ENCODE results near the gene LYRM9.

The LYRM9 gene

DNA sequence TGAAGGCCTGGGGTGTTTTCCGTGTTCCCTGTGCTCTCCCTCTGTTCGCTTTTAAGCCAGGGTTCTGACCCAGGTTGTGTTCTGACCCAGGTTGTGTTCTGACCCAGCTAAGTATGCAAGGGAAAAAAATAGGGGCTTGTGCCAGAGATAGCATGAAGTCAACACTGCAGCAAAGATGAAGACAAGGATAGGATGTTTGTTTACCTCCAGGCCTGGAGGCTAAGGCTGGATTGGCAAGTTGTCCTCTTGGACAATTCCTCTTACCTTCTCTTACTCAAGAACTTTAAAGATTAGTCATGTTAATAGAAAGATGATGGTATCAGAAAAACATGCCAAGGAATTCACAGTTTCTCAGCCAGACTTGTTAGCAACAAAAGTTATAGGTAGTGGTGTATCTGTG is 19.4 kb downstream of the LYRM9 start:
- TF ChIP-seq POLR2AphosphoS5 (IDR thresholded peaks at IDR 0.05; ENCODE audit: borderline replicate concordance, low read depth, low read length) = no peak
- no peak for TF ChIP-seq FOXP2 (optimal IDR thresholded peaks at IDR 0.05; ENCODE audit: control extremely low read depth, extremely low read length, insufficient read depth)
- TF ChIP-seq EZH2 (IDR thresholded peaks at IDR 0.05) = no peak
- no peak for DNase-seq (ENCODE audit: low read depth, low spot score)
- Histone ChIP-seq H3K36me3 (ENCODE audit: insufficient read depth, low read length) (no peaks in the 10 kb centered on the region), H3K27ac (no peak overlapping the region), H3K9ac (ENCODE audit: insufficient read length) (no peak overlapping the region), H3K9me3 (ENCODE audit: low read depth, low read length) (no peaks in the 10 kb centered on the region), H3K4me3 (no peak overlapping the region)

DNA sequence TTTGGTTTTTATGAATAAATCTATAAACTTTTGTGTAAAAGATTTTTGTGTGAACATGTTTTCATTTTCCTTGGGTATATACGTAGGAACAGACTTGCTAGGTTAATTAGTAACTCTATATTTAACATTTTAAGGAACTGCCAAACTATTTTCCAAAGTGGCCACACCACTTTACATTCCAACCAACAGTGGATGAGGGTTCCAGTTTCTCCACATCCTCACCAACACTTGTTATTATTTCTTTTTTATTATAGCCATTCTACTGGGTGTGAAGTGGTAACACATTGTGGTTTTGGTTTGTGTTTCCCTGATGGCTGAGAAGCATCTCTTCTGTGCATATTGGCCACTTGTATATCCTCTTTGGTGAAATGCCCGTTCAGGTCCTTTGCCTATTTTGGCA is 20.0 kb downstream of the LYRM9 start:
- no peak overlapping the region for H3K9ac ChIP-seq (ENCODE audit: insufficient read length)
- no peak overlapping the region for H3K4me3 ChIP-seq
- H3K27ac ChIP-seq = no peak overlapping the region
- no peak for DNase-seq (ENCODE audit: low read depth, low spot score)
- TF ChIP-seq POLR2AphosphoS5 (IDR thresholded peaks at IDR 0.05; ENCODE audit: borderline replicate concordance, low read depth, low read length) (no peak), EZH2 (IDR thresholded peaks at IDR 0.05) (no peak), FOXP2 (optimal IDR thresholded peaks at IDR 0.05; ENCODE audit: control extremely low read depth, extremely low read length, insufficient read depth) (no peak)
- H3K36me3 ChIP-seq (ENCODE audit: insufficient read depth, low read length) = no peaks in the 10 kb centered on the region
- no peaks in the 10 kb centered on the region for H3K9me3 ChIP-seq (ENCODE audit: low read depth, low read length)

DNA sequence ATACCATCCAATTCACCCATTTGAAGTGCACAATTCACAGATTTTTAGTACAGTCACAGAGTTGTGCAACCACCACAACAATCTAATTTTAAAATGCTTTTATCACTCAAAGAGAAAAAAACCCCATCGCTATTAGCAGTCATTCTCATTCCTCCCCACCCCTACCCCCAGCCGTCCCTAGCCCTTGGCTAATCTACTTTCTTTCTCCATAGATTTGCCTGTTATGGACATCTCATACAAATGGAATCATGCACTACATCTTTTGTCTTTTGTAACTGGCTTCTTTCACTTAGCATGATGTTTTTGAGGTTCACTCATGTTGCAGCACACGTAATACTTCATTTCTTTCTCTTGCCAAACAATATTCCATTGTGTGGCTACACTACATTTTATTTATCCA is 20.4 kb downstream of the LYRM9 start:
- Histone ChIP-seq H3K36me3 (ENCODE audit: insufficient read depth, low read length) (no peaks in the 10 kb centered on the region), H3K27ac (no peak overlapping the region), H3K4me3 (no peak overlapping the region), H3K9ac (ENCODE audit: insufficient read length) (no peak overlapping the region), H3K9me3 (ENCODE audit: low read depth, low read length) (no peaks in the 10 kb centered on the region)
- DNase-seq (ENCODE audit: low read depth, low spot score) = no peak
- TF ChIP-seq FOXP2 (optimal IDR thresholded peaks at IDR 0.05; ENCODE audit: control extremely low read depth, extremely low read length, insufficient read depth) = no peak
- TF ChIP-seq POLR2AphosphoS5 (IDR thresholded peaks at IDR 0.05; ENCODE audit: borderline replicate concordance, low read depth, low read length) = no peak

DNA sequence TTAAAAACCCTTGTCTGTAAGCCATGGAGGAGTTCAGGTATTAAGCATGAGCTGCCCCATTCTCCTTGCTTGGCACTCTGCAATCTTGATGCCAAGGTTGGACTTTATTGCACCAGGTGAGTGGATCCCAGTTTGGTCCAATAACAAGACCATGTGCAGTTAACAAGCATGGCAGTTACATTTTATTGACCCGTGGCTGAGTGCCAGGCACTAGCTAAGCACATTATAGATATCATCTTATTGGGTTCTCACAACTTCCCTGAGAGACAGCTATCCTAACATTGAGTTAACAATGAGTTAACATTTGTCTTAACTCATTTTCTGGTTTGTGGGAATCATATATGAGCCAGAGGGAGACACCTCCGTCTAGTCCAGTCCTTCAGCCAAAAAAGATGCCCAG is 21.8 kb downstream of the LYRM9 start:
- Histone ChIP-seq H3K9ac (ENCODE audit: insufficient read length) (no peak overlapping the region), H3K9me3 (ENCODE audit: low read depth, low read length) (no peaks in the 10 kb centered on the region), H3K36me3 (ENCODE audit: insufficient read depth, low read length) (no peaks in the 10 kb centered on the region), H3K27ac (no peak overlapping the region), H3K4me3 (no peak overlapping the region)
- DNase-seq (ENCODE audit: low read depth, low spot score) = no peak
- TF ChIP-seq EZH2 (IDR thresholded peaks at IDR 0.05) (no peak), FOXP2 (optimal IDR thresholded peaks at IDR 0.05; ENCODE audit: control extremely low read depth, extremely low read length, insufficient read depth) (no peak), POLR2AphosphoS5 (IDR thresholded peaks at IDR 0.05; ENCODE audit: borderline replicate concordance, low read depth, low read length) (no peak)

DNA sequence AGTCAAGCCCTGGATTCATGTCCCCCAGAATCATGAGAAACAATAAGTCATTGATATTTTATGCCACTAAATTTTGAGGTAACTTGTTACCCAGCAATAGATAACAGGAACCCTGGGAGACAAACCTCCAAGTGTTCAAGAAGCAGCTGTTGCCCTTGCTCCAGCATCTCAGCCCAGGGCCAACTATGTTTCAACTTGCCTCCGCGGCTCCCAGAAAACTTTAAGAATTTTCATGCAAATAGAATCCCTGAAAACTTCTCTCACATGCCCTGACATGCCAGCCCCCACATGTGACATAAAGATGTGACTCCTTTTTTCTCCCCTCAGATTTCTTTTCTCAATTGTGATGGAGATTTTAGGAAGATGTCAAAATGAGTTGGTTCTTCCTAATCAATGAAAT is 22.8 kb downstream of the LYRM9 start:
- H3K9me3 ChIP-seq (ENCODE audit: low read depth, low read length) = no peaks in the 10 kb centered on the region
- TF ChIP-seq FOXP2 (optimal IDR thresholded peaks at IDR 0.05; ENCODE audit: control extremely low read depth, extremely low read length, insufficient read depth) (no peak), POLR2AphosphoS5 (IDR thresholded peaks at IDR 0.05; ENCODE audit: borderline replicate concordance, low read depth, low read length) (no peak), EZH2 (IDR thresholded peaks at IDR 0.05) (no peak)

DNA sequence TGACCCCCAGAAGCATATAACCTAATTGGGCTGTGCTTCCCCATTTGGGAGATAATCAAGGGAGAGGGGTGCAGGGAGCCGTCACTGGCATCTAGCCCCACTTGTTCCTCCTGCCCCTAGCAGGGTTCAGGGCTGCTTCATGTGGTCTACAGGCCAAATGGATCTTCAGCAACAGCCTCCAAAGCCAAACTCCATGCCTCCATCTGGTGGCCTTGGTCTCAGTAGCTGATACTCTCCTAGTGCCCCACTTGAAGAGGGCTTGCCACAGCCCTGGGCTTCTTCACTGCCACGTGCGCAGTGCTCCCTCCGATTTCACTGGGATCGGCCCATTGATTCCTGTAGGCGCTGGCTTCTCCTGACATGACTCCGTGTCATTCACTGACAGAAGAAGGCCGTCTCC is 24.6 kb downstream of the LYRM9 start:
- H3K4me3 ChIP-seq = no peak overlapping the region
- H3K36me3 ChIP-seq (ENCODE audit: insufficient read depth, low read length) = no peaks in the 10 kb centered on the region
- TF ChIP-seq POLR2AphosphoS5 (IDR thresholded peaks at IDR 0.05; ENCODE audit: borderline replicate concordance, low read depth, low read length) (no peak), EZH2 (IDR thresholded peaks at IDR 0.05) (no peak), FOXP2 (optimal IDR thresholded peaks at IDR 0.05; ENCODE audit: control extremely low read depth, extremely low read length, insufficient read depth) (no peak)
- no peak for DNase-seq (ENCODE audit: low read depth, low spot score)
- no peak overlapping the region for H3K27ac ChIP-seq
- no peaks in the 10 kb centered on the region for H3K9me3 ChIP-seq (ENCODE audit: low read depth, low read length)
- no peak overlapping the region for H3K9ac ChIP-seq (ENCODE audit: insufficient read length)

More for the DNA sequence above, 22.8 kb downstream of the LYRM9 start:
- H3K4me3 ChIP-seq = no peak overlapping the region
- no peaks in the 10 kb centered on the region for H3K36me3 ChIP-seq (ENCODE audit: insufficient read depth, low read length)
- no peak for DNase-seq (ENCODE audit: low read depth, low spot score)
- H3K9ac ChIP-seq (ENCODE audit: insufficient read length) = no peak overlapping the region
- H3K27ac ChIP-seq = no peak overlapping the region

DNA sequence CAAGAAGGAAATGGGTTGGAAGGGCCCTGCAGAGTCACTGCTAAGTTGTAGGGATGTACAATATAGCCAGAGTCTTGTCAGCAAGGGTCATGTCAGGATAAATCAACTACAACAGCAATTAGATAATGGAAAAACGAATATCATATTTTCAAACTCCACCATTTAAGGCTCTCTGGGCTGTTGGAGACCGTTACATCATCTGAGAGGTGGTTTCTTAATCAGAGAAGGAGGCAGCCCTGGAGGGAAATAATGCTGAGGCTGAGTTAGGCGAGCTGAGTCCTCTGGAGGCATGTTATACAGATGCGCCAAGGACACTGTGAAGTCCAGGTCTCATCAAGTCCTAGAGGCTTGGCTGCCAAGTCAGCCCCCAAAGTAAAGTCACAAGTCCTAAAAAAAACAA is 30.3 kb downstream of the LYRM9 start:
- no peak overlapping the region for H3K9ac ChIP-seq (ENCODE audit: insufficient read length)
- no peak for DNase-seq (ENCODE audit: low read depth, low spot score)
- TF ChIP-seq EZH2 (IDR thresholded peaks at IDR 0.05) = no peak
- H3K27ac ChIP-seq = no peak overlapping the region
- H3K36me3 ChIP-seq (ENCODE audit: insufficient read depth, low read length) = no peaks in the 10 kb centered on the region
- no peaks in the 10 kb centered on the region for H3K9me3 ChIP-seq (ENCODE audit: low read depth, low read length)
- H3K4me3 ChIP-seq = no peak overlapping the region

DNA sequence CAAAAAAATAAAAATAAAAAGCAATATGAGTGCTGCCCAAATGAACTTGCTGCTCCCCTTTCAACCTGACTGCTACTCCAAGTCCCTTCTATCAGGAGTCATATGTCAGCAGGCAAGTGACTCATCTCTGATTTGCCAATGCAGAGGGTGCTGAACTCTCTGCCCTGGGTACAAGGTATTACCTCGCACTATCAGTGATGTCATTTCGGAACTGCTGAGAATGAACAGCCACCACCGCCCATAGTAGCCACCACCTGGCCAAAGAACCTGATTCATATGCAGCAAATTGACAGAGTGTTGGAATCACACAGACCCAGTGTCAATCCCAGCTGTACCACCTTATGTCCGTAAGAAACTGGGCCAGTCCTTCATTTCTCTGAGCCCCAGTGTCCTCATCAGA is 31.2 kb downstream of the LYRM9 start:
- H3K4me3 ChIP-seq = no peak overlapping the region
- no peaks in the 10 kb centered on the region for H3K9me3 ChIP-seq (ENCODE audit: low read depth, low read length)
- no peak overlapping the region for H3K27ac ChIP-seq
- H3K9ac ChIP-seq (ENCODE audit: insufficient read length) = no peak overlapping the region
- H3K36me3 ChIP-seq (ENCODE audit: insufficient read depth, low read length) = no peaks in the 10 kb centered on the region
- no peak for DNase-seq (ENCODE audit: low read depth, low spot score)
- TF ChIP-seq FOXP2 (optimal IDR thresholded peaks at IDR 0.05; ENCODE audit: control extremely low read depth, extremely low read length, insufficient read depth) (no peak), EZH2 (IDR thresholded peaks at IDR 0.05) (no peak), POLR2AphosphoS5 (IDR thresholded peaks at IDR 0.05; ENCODE audit: borderline replicate concordance, low read depth, low read length) (no peak)

DNA sequence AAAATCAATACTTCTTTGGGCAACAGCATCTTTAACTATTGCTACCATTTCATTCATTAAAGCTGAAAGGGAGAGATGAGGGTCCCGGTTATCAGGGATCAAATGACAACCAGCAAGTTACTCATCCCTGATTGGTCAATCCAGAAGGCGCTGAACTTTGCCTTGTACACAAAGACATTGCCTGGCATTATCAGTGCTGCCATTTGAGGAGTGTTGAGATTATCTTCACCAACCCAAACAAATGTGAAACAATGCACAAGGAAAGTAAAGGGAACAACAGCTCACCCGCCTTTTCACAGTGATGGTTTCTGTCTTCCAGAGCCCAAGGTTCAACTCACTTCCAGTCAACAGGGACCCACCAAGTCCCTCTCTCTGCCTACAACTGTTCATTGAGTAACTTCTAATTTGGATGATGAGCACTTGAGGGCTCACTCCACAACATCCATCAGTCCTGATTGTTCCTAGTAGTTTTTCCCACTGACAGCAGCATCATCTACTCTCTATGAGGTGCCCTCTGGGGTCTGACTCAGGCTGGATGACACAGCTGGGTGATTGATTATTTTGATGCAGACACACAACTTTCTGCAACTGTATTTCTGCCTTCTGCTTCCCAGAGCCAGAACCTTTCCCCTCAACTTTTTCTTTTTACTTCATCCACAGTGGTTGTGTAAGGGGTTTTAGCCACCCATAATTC is 32.0 kb downstream of the LYRM9 start:
- H3K27ac ChIP-seq = no peak overlapping the region
- no peak for DNase-seq (ENCODE audit: low read depth, low spot score)
- no peak overlapping the region for H3K9ac ChIP-seq (ENCODE audit: insufficient read length)
- H3K9me3 ChIP-seq (ENCODE audit: low read depth, low read length) = no peaks in the 10 kb centered on the region
- TF ChIP-seq EZH2 (IDR thresholded peaks at IDR 0.05) (no peak), FOXP2 (optimal IDR thresholded peaks at IDR 0.05; ENCODE audit: control extremely low read depth, extremely low read length, insufficient read depth) (no peak), POLR2AphosphoS5 (IDR thresholded peaks at IDR 0.05; ENCODE audit: borderline replicate concordance, low read depth, low read length) (no peak)
- no peaks in the 10 kb centered on the region for H3K36me3 ChIP-seq (ENCODE audit: insufficient read depth, low read length)
- no peak overlapping the region for H3K4me3 ChIP-seq

All from SK-N-MC (cell line).